Erythroblast (primary cell): Measurements from ENCODE around the gene SHISA3.

Experiments used
- GATA1 ChIP-seq: IDR thresholded peaks from 2 replicates; pipeline ENCODE4 v1.6.1; 2011; ENCODE audit warnings: low read depth, mild to moderate bottlenecking, control low read depth, low read length, moderate library complexity
- POLR2A ChIP-seq: IDR thresholded peaks from 2 replicates; pipeline ENCODE4 v1.6.1; 2011; ENCODE audit warnings: mild to moderate bottlenecking, low read length

DNA sequence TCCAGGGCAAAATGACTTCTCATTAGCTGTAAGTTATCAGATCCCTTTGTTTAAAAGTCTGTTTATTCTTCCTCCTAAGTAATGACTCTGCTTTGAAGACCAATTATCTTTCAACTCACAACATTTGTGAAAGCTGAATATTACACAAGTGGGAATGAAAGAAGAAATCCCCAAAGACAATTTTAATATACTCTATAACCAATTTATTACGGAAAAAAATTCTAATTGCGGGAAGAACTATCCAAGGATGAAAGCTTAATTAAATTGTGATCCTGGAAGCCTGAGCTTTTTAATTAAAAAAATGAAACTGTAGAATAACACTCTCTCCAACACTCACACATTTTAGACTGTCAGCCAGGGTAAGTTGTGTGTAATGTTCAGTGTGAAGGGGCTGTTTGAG is 15.6 kb upstream of the SHISA3 start:
- no peak for TF ChIP-seq POLR2A
- no peak for TF ChIP-seq GATA1
